Nephron (organoid): Measurements from ENCODE around the gene KCNG3.

Experiments
- H3K27ac Mint-ChIP-seq, 3 experiments: 2 replicates each; pipeline ENCODE4 v1.8.0; 2020; ENCODE audit warnings: mixed read lengths in 3 of 3, mild to moderate bottlenecking in 2 of 3, moderate library complexity in 1 of 3
- H3K27me3 Mint-ChIP-seq: 2 replicates; pipeline ENCODE4 v1.8.0; 2021; ENCODE audit warnings: low read depth, mild to moderate bottlenecking, moderate library complexity, mixed read lengths
- H3K36me3 Mint-ChIP-seq: 2 replicates; pipeline ENCODE4 v1.8.0; 2020; ENCODE audit warnings: low read depth, mixed read lengths
- H3K4me1 Mint-ChIP-seq: 2 replicates; pipeline ENCODE4 v1.8.0; 2020; ENCODE audit warnings: mixed read lengths
- H3K4me3 Mint-ChIP-seq, 3 experiments: 2 replicates each; pipeline ENCODE4 v1.8.0; 2020; ENCODE audit warnings: mild to moderate bottlenecking in 3 of 3, mixed read lengths in 3 of 3, moderate library complexity in 2 of 3
- H3K9me3 Mint-ChIP-seq: 2 replicates; pipeline ENCODE4 v1.8.0; 2020; ENCODE audit warnings: mixed read lengths
- CTCF ChIP-seq, 3 experiments: fragments of 200-600 bp; sonication (generic); IDR thresholded peaks; one replicate each; pipeline ENCODE4 v1.5.0; 2021; ENCODE audit warnings: antibody characterized with exemption in 3 of 3; ENCODE audit not compliant: unreplicated experiment in 3 of 3

KCNG3 gene

GRCh38 chr2:42474765-42475454 is 18.9 kb downstream of the KCNG3 start:
- peaks cover 1% of the 10 kb centered on the region for H3K9me3 Mint-ChIP-seq
- no peak for TF ChIP-seq CTCF (IDR thresholded peaks at IDR 0.05; ENCODE audit: unreplicated experiment in 3 of 3)
- no peaks in the 10 kb centered on the region for H3K4me1 Mint-ChIP-seq
- no peak overlapping the region for H3K4me3 Mint-ChIP-seq
- H3K27me3 Mint-ChIP-seq: no peaks in the 10 kb centered on the region
- H3K36me3 Mint-ChIP-seq: no peaks in the 10 kb centered on the region
- no peak overlapping the region for H3K27ac Mint-ChIP-seq

GRCh38 chr2:42470706-42471105 is 23.1 kb downstream of the KCNG3 start:
- Mint-ChIP-seq H3K27ac (no peak overlapping the region), H3K4me1 (no peaks in the 10 kb centered on the region), H3K27me3 (no peaks in the 10 kb centered on the region), H3K9me3 (peaks cover 7% of the 10 kb centered on the region), H3K4me3 (no peak overlapping the region), H3K36me3 (no peaks in the 10 kb centered on the region)
- TF ChIP-seq CTCF (IDR thresholded peaks at IDR 0.05; ENCODE audit: unreplicated experiment in 3 of 3): no peak

GRCh38 chr2:42464631-42465030 is 29.2 kb downstream of the KCNG3 start:
- H3K4me3 Mint-ChIP-seq: no peak overlapping the region
- no peak overlapping the region for H3K27ac Mint-ChIP-seq
- H3K9me3 Mint-ChIP-seq: peaks cover 3% of the 10 kb centered on the region
- no peak for TF ChIP-seq CTCF (IDR thresholded peaks at IDR 0.05; ENCODE audit: unreplicated experiment in 3 of 3)
- no peaks in the 10 kb centered on the region for H3K36me3 Mint-ChIP-seq
- H3K4me1 Mint-ChIP-seq: peaks cover 5% of the 10 kb centered on the region
- H3K27me3 Mint-ChIP-seq: no peaks in the 10 kb centered on the region

DNA sequence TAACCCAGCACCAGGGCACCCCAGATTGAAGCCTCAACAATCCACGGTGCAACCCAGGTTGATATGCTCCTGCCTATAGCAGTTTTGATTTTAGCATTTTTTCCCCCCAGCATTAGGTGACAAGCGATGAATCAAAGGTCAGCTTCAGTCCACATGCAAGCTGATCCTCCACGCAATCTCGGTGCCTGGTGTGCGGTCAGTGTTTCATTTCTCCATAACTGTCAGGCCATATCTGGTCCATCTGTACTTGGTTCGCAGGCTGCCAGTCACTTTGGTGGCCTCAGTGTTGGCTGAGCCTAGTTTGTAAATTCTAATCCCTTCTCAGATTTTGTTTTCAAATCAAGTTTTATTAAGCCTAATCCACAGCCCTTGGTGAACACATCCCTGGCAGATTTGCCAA is 30.2 kb downstream of the KCNG3 start:
- TF ChIP-seq CTCF (IDR thresholded peaks at IDR 0.05; ENCODE audit: unreplicated experiment in 3 of 3): no peak
- Mint-ChIP-seq H3K4me1 (peaks cover 5% of the 10 kb centered on the region), H3K27me3 (no peaks in the 10 kb centered on the region), H3K36me3 (no peaks in the 10 kb centered on the region), H3K9me3 (peaks cover 2% of the 10 kb centered on the region), H3K27ac (no peak overlapping the region), H3K4me3 (no peak overlapping the region)

DNA sequence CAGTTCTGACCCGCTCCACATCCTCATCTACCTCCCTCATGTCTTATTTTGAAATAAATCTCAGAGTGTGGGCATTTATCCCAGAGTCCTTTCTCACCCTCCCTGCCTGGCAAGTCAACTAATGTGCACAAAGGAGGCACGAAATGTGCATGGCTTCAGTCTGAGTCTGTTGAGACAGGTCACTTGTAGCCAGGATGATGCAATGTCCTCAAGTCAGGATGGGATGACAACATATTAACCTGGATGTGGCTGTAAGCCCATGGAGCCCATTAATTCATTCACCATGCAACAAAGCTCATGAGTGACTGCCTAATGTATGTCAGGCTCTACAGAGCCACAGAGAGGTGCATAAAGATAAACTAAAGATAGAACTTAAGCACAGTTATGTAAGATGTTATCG is 34.5 kb downstream of the KCNG3 start:
- H3K4me1 Mint-ChIP-seq: peaks cover under 1% of the 10 kb centered on the region
- TF ChIP-seq CTCF (IDR thresholded peaks at IDR 0.05; ENCODE audit: unreplicated experiment in 3 of 3): no peak
- peaks cover 3% of the 10 kb centered on the region for H3K27me3 Mint-ChIP-seq
- H3K4me3 Mint-ChIP-seq: no peak overlapping the region
- H3K9me3 Mint-ChIP-seq: no peaks in the 10 kb centered on the region
- H3K27ac Mint-ChIP-seq: no peak overlapping the region
- H3K36me3 Mint-ChIP-seq: no peaks in the 10 kb centered on the region

GRCh38 chr2:42458396-42458795 is 35.4 kb downstream of the KCNG3 start:
- no peaks in the 10 kb centered on the region for H3K9me3 Mint-ChIP-seq
- TF ChIP-seq CTCF (IDR thresholded peaks at IDR 0.05; ENCODE audit: unreplicated experiment in 3 of 3): no peak

More at GRCh38 chr2:42458396-42458795, 35.4 kb downstream of the KCNG3 start:
- H3K27me3 Mint-ChIP-seq: peaks cover 3% of the 10 kb centered on the region
- H3K4me3 Mint-ChIP-seq: no peak overlapping the region
- no peaks in the 10 kb centered on the region for H3K4me1 Mint-ChIP-seq
- no peaks in the 10 kb centered on the region for H3K36me3 Mint-ChIP-seq
- H3K27ac Mint-ChIP-seq: no peak overlapping the region
